PC-3 (cell line): ENCODE data around the gene ZIC3. TPM values are rescaled to one million over a fixed set of nuclear protein-coding genes. Genes with fewer than 3 reads are reported as not detected.

Source experiments
- ATAC-seq: fragments of 200-7000 bp; cut with Tn5 transposase; 2 replicates; pipeline ENCODE4 v1.9.1; 2020; ENCODE audit warnings: mild to moderate bottlenecking, moderate library complexity
- BruUV-seq: library from RNA; stranded (reverse); fragments of 400-500 nt; replicated peaks from 2 replicates; lab custom pipeline; 2021; lab: Mats Ljungman, UMichigan
- CTCF ChIA-PET: fragments of 300-600 bp; sonication (Branson Sonifier 250); formaldehyde crosslinking; loops from one replicate; lab custom pipeline; 2022; ENCODE audit warnings: antibody characterized with exemption; lab: Charles Lee
- POLR2A ChIA-PET: fragments of 300-600 bp; sonication (Branson Sonifier 250); formaldehyde crosslinking; loops from one replicate; lab custom pipeline; 2022; ENCODE audit warnings: antibody characterized with exemption; ENCODE audit not compliant: unreplicated experiment; lab: Charles Lee
- DNase-seq: peaks from one replicate; pipeline ENCODE4 v3.0.0-alpha.2; 2015
- H2AFZ ChIP-seq: fragments of 300-600 bp; sonication (generic); 2 replicates; pipeline ENCODE4 v1.6.0; 2016; ENCODE audit warnings: antibody characterized with exemption, low read length
- H3F3A ChIP-seq: fragments of 300-600 bp; sonication (generic); one replicate; pipeline ENCODE4 v1.6.0; 2017; ENCODE audit warnings: antibody characterized with exemption, low read length, control low read depth, mild to moderate bottlenecking; ENCODE audit not compliant: unreplicated experiment
- H3K27ac ChIP-seq: fragments of 300-600 bp; sonication (generic); 2 replicates; pipeline ENCODE4 v1.5.1; 2016; ENCODE audit warnings: mild to moderate bottlenecking, low read length
- H3K27me3 ChIP-seq: fragments of 300-600 bp; sonication (generic); 2 replicates; pipeline ENCODE4 v1.6.1; 2016; ENCODE audit warnings: low read length, mixed read lengths
- H3K36me3 ChIP-seq: fragments of 300-600 bp; sonication (generic); 2 replicates; pipeline ENCODE4 v1.6.1; 2016; ENCODE audit warnings: low read depth, mixed run types, low read length, mixed read lengths
- H3K4me1 ChIP-seq: fragments of 300-600 bp; sonication (generic); 2 replicates; pipeline ENCODE4 v1.5.1; 2016; ENCODE audit warnings: low read length; ENCODE audit not compliant: insufficient read depth
- H3K4me2 ChIP-seq: fragments of 300-600 bp; sonication (generic); 2 replicates; pipeline ENCODE4 v1.6.0; 2016; ENCODE audit warnings: low read length
- H3K4me3 ChIP-seq: fragments of 300-600 bp; sonication (generic); 2 replicates; pipeline ENCODE4 v1.5.1; 2016; ENCODE audit warnings: mild to moderate bottlenecking, low read length, mixed read lengths
- H3K79me2 ChIP-seq: fragments of 300-600 bp; sonication (generic); 2 replicates; pipeline ENCODE4 v1.6.1; 2017; ENCODE audit warnings: low read length, mixed read lengths
- H3K9ac ChIP-seq: fragments of 300-600 bp; sonication (generic); 2 replicates; pipeline ENCODE4 v1.6.0; 2016; ENCODE audit warnings: mild to moderate bottlenecking, low read length
- H3K9me2 ChIP-seq: fragments of 300-600 bp; sonication (generic); replicated peaks from 2 replicates; pipeline ENCODE4 v1.6.1; 2016; ENCODE audit warnings: mixed run types, low read length, mixed read lengths
- H3K9me3 ChIP-seq: fragments of 300-600 bp; sonication (generic); 2 replicates; pipeline ENCODE4 v1.6.1; 2016; ENCODE audit warnings: low read length, mixed read lengths
- H4K20me1 ChIP-seq: fragments of 300-600 bp; sonication (generic); 2 replicates; pipeline ENCODE4 v1.6.1; 2016; ENCODE audit warnings: low read length, mixed read lengths
- CTCF ChIP-seq: fragments of 300-600 bp; sonication (generic); conservative IDR thresholded peaks from 2 replicates; pipeline ENCODE4 v1.5.1; 2017; ENCODE audit warnings: antibody characterized with exemption, low read depth, mild to moderate bottlenecking, low read length
- EZH2 ChIP-seq: fragments of 300-600 bp; sonication (generic); IDR thresholded peaks from one replicate; pipeline ENCODE4 v1.6.1; 2017; ENCODE audit warnings: antibody characterized with exemption, mild to moderate bottlenecking, low read length; ENCODE audit not compliant: unreplicated experiment
- EZH2phosphoT487 ChIP-seq: fragments of 300-600 bp; sonication (generic); IDR thresholded peaks from 2 replicates; pipeline ENCODE4 v1.6.1; 2018; ENCODE audit warnings: mild to moderate bottlenecking, antibody characterized with exemption, low read length, borderline replicate concordance
- intact Hi-C: fragments of 100-400 bp; cut with micrococcal nuclease; formaldehyde crosslinking; loops from 2 replicates; pipeline ENCODE4 v1.9.0; 2023
- total RNA-seq: library from RNA; depleted of rRNA; stranded (reverse); fragments of >200 nt; gene quantifications from 2 replicates; pipeline ENCODE4 v1.2.3, GENCODE V29; 2014

The ZIC3 gene
- total RNA-seq, 1 experiment from 2014 or later: not detected

- CTCF ChIA-PET: no interaction called here
- H3K4me2 ChIP-seq: no peak overlapping the region
- no TSS peak for BruUV-seq
Measured at GRCh38 chrX:137569470-137569891, 3.6 kb downstream of the ZIC3 start.

GRCh38 chrX:137573324-137574101 lies 7.6 kb downstream of the ZIC3 start:
- Histone ChIP-seq H3K79me2 (no peaks in the 10 kb centered on the region), H4K20me1 (no peaks in the 10 kb centered on the region), H3K4me1 (no peaks in the 10 kb centered on the region), H3K4me2 (no peak overlapping the region), H3K36me3 (no peaks in the 10 kb centered on the region), H3K9me2 (no peaks in the 10 kb centered on the region), H3K27ac (no peak overlapping the region), H2AFZ (no peak overlapping the region), H3F3A (no peaks in the 10 kb centered on the region), H3K27me3 (peaks cover 33% of the 10 kb centered on the region), H3K9me3 (no peaks in the 10 kb centered on the region), H3K9ac (no peak overlapping the region), H3K4me3 (no peak overlapping the region)
- intact Hi-C loops: no loop called here
- ATAC-seq: no peak
- TF ChIP-seq CTCF (no peak), EZH2 (no peak), EZH2phosphoT487 (no peak)
- POLR2A ChIA-PET: no interaction called here
- DNase-seq: no peak
- CTCF ChIA-PET: interaction anchor here (0.7 kb wide), 1 partner anchor 12 kb away, joined by 4 read pairs; no protein-coding TSS in a partner anchor
- no TSS peak for BruUV-seq

More at GRCh38 chrX:137569470-137569891, 3.6 kb downstream of the ZIC3 start:
- TF ChIP-seq EZH2phosphoT487: no peak
- TF ChIP-seq CTCF: no peak
- TF ChIP-seq EZH2: peak; percentile 36
- no peaks in the 10 kb centered on the region for H3K36me3 ChIP-seq
- intact Hi-C loops: loop anchor here (10.0 kb wide), 1 partner anchor 465 kb away; no protein-coding TSS in a partner anchor
- 0 out of 2 replicates have a peak, but pooled peaks cover 3% of the 10 kb centered on the region for H3K4me1 ChIP-seq
- DNase-seq (no peak), ATAC-seq (no peak)
- H3K27ac ChIP-seq: no peak overlapping the region
- H3K9ac ChIP-seq: no peak overlapping the region
- POLR2A ChIA-PET: no interaction called here
- no peaks in the 10 kb centered on the region for H3K9me2 ChIP-seq
- no peaks in the 10 kb centered on the region for H4K20me1 ChIP-seq
- no peak overlapping the region for H3K4me3 ChIP-seq
- no peaks in the 10 kb centered on the region for H3F3A ChIP-seq
- H2AFZ ChIP-seq: no peak overlapping the region
- H3K9me3 ChIP-seq: no peaks in the 10 kb centered on the region
- no peaks in the 10 kb centered on the region for H3K79me2 ChIP-seq
- H3K27me3 ChIP-seq: peaks cover 68% of the 10 kb centered on the region
